Mucosa of rectum (tissue), 2 donors: Measurements from ENCODE around the gene MRNIP.

Experiments
- H3K27ac ChIP-seq, 2 donors: one replicate each; pipeline ENCODE4 v1.7.0; 2013; ENCODE audit warnings: inconsistent platforms in 2 of 2, low read depth in 2 of 2, low read length in 2 of 2
- H3K27me3 ChIP-seq, 2 donors: one replicate each; pipeline ENCODE4 v1.7.0; 2013; ENCODE audit warnings: low read length in 2 of 2; ENCODE audit not compliant: control insufficient read depth in 2 of 2, insufficient read depth in 2 of 2
- H3K36me3 ChIP-seq, 2 donors: one replicate each; pipeline ENCODE4 v1.7.0; 2013; ENCODE audit warnings: low read length in 2 of 2; ENCODE audit not compliant: control insufficient read depth in 2 of 2, insufficient read depth in 2 of 2
- H3K4me1 ChIP-seq, 2 donors: one replicate each; pipeline ENCODE4 v1.7.0; 2013; ENCODE audit warnings: low read length in 2 of 2, mild to moderate bottlenecking in 1 of 2; ENCODE audit not compliant: control insufficient read depth in 2 of 2, insufficient read depth in 2 of 2
- H3K4me3 ChIP-seq, 2 donors: one replicate each; pipeline ENCODE4 v1.7.0; 2013; ENCODE audit warnings: low read length in 2 of 2
- H3K9ac ChIP-seq, 2 donors: one replicate each; pipeline ENCODE4 v1.7.0; 2013; ENCODE audit warnings: low read length in 2 of 2, low read depth in 1 of 2, mild to moderate bottlenecking in 1 of 2
- H3K9me3 ChIP-seq, 2 donors: one replicate each; pipeline ENCODE4 v1.7.0; 2013; ENCODE audit warnings: low read length in 2 of 2; ENCODE audit not compliant: control insufficient read depth in 2 of 2
- donor health status: healthy.
- donor health status: Normal muscosa, but diverticular disease.

The MRNIP gene

DNA sequence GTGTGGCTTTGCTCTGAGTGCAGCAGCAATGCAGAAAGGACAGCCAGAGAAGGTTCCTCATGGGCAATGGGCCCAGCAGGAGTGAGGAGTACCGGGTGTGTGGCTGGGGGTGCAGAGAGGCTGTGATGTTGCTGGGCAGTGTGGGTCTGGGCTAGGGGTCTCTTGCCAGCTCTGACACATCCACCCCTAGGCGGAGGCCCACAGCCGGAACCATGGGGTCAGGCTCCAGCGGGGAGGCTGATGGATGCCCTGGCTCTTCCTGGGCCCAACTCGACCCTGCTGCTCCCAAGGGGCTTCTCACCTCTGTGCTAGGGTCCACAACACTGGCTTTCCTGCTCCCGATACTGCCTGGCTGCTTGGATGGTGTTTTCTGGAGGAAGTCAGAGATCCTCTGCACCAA is 29.2 kb upstream of the MRNIP start:
- no peaks in the 10 kb centered on the region for H3K27me3 ChIP-seq
- no peak overlapping the region for H3K27ac ChIP-seq
- no peak overlapping the region for H3K4me3 ChIP-seq
- H3K36me3 ChIP-seq = peaks cover 73 to 83% of the 10 kb centered on the region in 2 donors
- no peaks in the 10 kb centered on the region for H3K4me1 ChIP-seq
- no peak overlapping the region for H3K9ac ChIP-seq
- H3K9me3 ChIP-seq = peaks cover 0 to 4% of the 10 kb centered on the region in 2 donors

DNA sequence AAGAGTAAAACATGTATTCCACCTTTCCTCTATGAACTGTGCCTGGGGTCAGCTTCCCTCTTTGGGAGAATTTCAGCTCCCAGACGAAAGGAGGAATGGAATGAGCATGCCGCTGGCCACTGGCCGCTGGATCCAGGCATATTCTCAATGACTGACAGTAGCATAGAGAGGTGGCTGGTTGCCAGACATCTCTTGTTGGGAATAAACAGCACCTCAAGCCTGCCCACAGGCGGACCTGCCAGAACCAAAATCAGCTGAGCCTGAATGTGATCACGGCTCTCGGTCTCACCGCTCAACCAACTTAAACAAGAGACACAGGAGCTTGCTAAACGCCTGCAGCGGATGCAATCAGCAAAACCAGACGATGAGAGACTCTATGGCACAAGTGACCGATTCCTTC is 28.5 kb upstream of the MRNIP start:
- H3K36me3 ChIP-seq = peaks cover 66 to 82% of the 10 kb centered on the region in 2 donors
- no peaks in the 10 kb centered on the region for H3K27me3 ChIP-seq
- H3K27ac ChIP-seq = no peak overlapping the region
- H3K9ac ChIP-seq = no peak overlapping the region
- H3K9me3 ChIP-seq = peaks cover 0 to 4% of the 10 kb centered on the region in 2 donors
- H3K4me3 ChIP-seq = no peak overlapping the region
- no peaks in the 10 kb centered on the region for H3K4me1 ChIP-seq

DNA sequence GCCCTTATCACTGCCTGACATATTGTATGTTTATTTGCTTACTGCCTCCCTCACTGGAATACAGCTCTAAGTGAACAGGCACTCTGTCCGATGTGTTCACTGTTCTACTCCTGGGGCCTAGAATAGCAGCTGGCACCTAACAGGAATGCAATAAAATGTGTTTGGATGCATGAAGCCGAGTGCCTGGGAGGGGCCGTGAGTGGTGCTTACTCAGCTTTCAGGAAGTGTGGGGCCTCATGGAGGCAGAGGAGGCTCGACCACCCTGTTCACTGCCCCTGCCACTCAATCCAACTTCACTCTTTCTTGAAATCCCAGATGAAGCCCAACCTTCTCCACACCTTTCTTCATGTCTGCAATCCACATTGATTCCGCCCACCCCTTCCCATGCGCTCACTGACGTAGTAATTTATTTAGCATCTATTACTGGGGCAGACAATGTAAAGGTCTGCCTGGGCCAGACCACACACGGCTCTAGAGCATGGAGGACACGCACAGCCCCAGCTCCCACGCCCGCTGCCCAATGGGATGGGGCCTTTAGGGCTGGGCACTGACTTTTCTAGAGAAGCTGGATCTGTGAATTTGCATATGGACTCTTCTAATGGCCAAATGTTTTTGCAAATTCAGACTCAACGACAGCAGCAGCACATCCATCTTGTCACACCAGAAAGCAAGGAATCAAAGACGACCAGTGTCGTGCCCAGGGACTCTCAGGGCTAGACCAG is 27.7 kb upstream of the MRNIP start:
- Histone ChIP-seq H3K9ac (no peak overlapping the region), H3K4me1 (no peaks in the 10 kb centered on the region), H3K27me3 (no peaks in the 10 kb centered on the region), H3K27ac (no peak overlapping the region), H3K9me3 (peaks cover 0 to 4% of the 10 kb centered on the region in 2 donors), H3K4me3 (no peak overlapping the region), H3K36me3 (peaks cover 58 to 75% of the 10 kb centered on the region in 2 donors)

DNA sequence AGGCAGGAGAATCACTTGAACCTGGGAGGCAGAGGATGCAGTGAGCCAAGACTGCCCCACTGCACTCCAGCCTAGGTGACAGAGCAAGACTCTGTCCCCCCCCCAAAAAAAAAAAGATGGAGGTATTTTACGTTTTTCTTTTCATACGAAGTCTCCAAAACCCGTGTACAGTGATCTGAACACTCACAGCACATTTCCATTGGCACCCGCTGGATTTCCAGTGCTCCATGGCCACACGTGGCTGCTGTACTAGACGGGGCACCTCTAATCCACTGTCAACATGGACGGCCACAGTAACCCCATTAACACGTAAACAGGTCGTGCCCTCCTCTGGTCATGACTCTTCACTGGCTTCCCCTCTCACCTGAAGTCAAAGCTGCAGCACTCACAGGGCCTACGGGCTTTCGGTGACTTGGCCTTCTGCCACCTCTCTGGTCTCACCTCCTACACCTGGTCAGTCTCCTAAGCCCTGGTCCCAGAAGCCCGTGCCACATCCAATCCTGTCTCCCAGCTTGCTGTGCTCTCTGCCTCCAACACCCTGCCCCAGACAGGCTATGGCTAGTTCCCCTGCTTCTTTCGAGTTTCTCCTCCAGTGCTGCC is 27.0 kb upstream of the MRNIP start:
- Histone ChIP-seq H3K27ac (no peak overlapping the region), H3K27me3 (no peaks in the 10 kb centered on the region), H3K36me3 (peaks cover 51 to 72% of the 10 kb centered on the region in 2 donors), H3K4me3 (no peak overlapping the region), H3K4me1 (no peaks in the 10 kb centered on the region), H3K9ac (no peak overlapping the region), H3K9me3 (peaks cover 0 to 4% of the 10 kb centered on the region in 2 donors)

DNA sequence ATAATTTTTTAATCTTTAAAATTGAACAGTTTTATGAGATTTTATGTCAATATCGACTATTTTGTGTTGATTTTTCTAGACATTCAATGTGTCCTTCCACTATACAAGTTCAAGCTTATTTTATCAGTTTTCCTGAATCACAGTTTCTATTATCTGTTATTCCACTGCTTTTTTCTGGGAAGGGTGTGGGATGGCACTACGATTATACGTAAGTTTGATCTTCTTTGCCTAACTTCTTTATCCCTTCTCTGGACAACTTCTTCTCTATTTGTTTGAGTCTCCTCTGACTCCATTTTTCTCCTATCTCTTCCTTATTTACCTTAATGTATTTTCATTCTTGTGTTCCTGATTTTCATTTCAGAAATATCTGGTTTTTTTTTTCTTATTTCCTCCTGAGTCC is 24.5 kb upstream of the MRNIP start:
- Histone ChIP-seq H3K9me3 (peaks cover 0 to 4% of the 10 kb centered on the region in 2 donors), H3K9ac (no peak overlapping the region), H3K36me3 (peaks cover 48 to 63% of the 10 kb centered on the region in 2 donors), H3K4me3 (no peak overlapping the region), H3K4me1 (no peaks in the 10 kb centered on the region), H3K27ac (no peak overlapping the region), H3K27me3 (no peaks in the 10 kb centered on the region)

DNA sequence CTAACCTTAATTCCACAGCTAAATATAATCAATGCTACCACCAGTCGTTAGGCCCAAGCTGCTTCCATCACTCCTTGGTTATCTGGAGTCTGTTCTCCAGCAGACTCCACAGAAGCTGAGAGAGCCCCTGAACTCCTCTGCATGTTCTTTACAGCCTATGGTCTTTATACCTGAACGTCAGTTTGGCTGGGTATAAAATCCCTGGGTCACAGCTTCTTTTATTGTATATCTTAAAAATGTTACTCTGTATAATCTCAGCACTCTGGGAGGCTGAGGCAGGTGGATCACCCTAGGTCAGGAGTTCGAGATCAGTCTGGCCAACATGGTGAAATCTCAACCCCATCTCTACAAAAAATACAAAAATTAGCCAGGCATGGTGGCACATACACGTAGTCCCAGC is 23.7 kb upstream of the MRNIP start:
- Histone ChIP-seq H3K27me3 (no peaks in the 10 kb centered on the region), H3K36me3 (peaks cover 50 to 60% of the 10 kb centered on the region in 2 donors)

DNA sequence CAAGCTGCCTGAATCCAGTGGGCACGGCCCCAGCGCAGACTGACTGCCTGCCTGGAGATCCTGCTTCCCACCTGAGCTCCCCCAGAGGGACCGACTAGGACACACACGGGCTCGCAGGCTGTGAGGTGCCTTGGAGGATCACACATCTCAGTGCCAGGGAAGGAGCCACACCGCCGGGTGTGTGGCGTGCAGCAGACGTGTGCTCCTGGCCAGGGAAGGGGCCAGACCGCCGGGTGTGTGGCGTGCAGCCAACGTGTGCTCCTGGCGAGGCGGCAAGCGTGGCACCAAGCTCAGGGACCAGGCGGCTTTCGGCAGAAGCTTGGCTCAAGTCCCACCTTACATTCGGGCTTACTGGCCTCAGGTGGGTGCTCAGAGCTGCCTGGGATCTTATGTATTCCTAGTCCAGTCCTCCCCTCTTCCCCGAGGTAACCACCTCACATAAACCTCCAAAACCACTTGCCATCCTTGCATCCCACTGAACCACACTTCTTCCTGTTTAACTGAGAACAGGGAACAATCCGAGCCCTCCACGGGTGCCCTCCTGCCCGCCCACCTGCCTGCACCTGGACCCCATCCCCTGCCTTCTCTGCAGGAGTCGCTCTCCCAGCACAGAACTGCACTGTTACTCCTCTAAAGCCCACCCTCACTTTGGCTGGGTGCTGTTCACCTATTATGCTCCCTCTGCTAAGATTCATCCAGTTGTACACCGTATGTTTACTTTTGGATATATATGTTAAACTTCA is 22.4 kb upstream of the MRNIP start:
- no peaks in the 10 kb centered on the region for H3K27me3 ChIP-seq
- H3K9ac ChIP-seq = no peak overlapping the region
- H3K9me3 ChIP-seq = peaks cover 0 to 4% of the 10 kb centered on the region in 2 donors
- no peak overlapping the region for H3K4me3 ChIP-seq
- no peaks in the 10 kb centered on the region for H3K4me1 ChIP-seq
- H3K27ac ChIP-seq = no peak overlapping the region
- peaks cover 49 to 56% of the 10 kb centered on the region in 2 donors for H3K36me3 ChIP-seq

More for the DNA sequence above, 23.7 kb upstream of the MRNIP start:
- no peak overlapping the region for H3K4me3 ChIP-seq
- peaks cover 0 to 4% of the 10 kb centered on the region in 2 donors for H3K9me3 ChIP-seq
- H3K9ac ChIP-seq = no peak overlapping the region
- no peaks in the 10 kb centered on the region for H3K4me1 ChIP-seq
- no peak overlapping the region for H3K27ac ChIP-seq

DNA sequence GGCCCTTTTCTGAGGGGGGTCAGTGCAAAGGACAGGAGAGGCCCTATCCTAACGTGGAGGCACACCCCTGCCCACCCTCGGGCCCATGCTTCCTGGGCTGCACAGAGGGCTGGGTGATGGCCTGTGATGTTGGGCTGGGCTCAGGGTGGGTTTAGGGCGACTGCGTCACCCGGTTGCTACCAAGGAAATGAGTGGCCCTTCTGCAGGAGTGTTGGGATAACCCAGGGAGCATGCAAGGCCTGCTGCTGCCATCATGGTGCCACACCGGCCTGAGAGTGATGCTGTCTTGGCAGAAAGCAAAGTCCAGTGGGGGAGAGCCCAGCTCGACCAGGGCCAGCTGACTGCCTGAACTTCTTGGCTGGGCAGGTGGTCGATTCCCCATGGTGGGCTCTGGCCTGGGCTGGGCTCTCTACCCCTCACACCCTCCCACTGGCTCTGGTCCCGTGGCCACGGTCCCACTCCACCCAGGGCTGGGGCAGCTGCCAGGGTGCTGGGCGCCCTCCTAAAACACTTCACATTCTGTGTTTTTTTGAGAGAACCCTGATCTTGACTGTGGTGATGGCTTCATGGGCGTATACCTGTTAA is 21.5 kb upstream of the MRNIP start:
- no peak overlapping the region for H3K9ac ChIP-seq
- H3K36me3 ChIP-seq = peaks cover 50 to 59% of the 10 kb centered on the region in 2 donors
- no peak overlapping the region for H3K4me3 ChIP-seq
- H3K4me1 ChIP-seq = no peaks in the 10 kb centered on the region
- H3K27me3 ChIP-seq = no peaks in the 10 kb centered on the region
- no peak overlapping the region for H3K27ac ChIP-seq
- peaks cover 0 to 4% of the 10 kb centered on the region in 2 donors for H3K9me3 ChIP-seq

DNA sequence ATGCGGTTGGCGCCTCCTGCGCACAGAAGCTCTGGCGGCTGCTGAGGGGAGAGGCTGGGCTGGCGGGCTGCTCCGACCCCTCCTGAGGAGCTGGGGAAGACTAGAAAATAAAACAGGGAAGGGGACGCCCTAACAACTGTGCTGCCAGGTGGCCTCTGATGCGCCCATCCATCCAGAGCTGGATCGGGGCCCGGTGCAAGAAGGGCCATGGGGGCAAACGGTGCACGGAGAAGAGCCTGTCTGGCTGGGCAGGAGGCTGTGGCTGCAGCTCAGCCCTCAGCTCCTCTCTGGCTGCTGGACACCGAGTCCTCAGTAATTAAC is 21.0 kb upstream of the MRNIP start:
- Histone ChIP-seq H3K4me1 (no peaks in the 10 kb centered on the region), H3K36me3 (peaks cover 51 to 60% of the 10 kb centered on the region in 2 donors), H3K27ac (no peak overlapping the region), H3K9ac (no peak overlapping the region), H3K27me3 (no peaks in the 10 kb centered on the region), H3K4me3 (no peak overlapping the region), H3K9me3 (peaks cover 0 to 4% of the 10 kb centered on the region in 2 donors)
